ENCODE measurements around the gene CHD8.
"Not testable (repeated sequence)": the region's sequence is repeated elsewhere in the genome, so short reads cannot be mapped to it uniquely, and the experiment has no call there.

Gene CHD8

DNA sequence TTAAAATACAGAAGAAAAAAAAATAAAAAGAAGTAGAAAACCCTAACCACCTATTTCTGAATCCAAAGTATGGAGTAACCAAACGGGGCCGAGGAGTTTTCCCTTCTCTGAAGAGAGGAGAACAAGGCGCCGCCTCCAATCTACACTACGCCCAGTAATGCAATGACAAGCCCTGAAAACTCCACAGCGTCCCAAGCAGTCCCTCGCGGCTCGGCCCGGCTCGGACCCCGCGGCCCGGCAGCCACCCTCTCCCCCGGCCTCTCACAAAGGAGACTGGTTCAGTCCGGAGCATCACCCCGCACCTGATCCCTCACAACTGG, 371 bp downstream of the CHD8 start:
- peaks cover 29% of the 10 kb centered on the region for H3K4me1 ChIP-seq (ENCODE audit: low read depth, poor library complexity, severe bottlenecking)
- TF ChIP-seq, protein P1, sequence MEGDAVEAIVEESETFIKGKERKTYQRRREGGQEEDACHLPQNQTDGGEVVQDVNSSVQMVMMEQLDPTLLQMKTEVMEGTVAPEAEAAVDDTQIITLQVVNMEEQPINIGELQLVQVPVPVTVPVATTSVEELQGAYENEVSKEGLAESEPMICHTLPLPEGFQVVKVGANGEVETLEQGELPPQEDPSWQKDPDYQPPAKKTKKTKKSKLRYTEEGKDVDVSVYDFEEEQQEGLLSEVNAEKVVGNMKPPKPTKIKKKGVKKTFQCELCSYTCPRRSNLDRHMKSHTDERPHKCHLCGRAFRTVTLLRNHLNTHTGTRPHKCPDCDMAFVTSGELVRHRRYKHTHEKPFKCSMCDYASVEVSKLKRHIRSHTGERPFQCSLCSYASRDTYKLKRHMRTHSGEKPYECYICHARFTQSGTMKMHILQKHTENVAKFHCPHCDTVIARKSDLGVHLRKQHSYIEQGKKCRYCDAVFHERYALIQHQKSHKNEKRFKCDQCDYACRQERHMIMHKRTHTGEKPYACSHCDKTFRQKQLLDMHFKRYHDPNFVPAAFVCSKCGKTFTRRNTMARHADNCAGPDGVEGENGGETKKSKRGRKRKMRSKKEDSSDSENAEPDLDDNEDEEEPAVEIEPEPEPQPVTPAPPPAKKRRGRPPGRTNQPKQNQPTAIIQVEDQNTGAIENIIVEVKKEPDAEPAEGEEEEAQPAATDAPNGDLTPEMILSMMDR (conservative IDR thresholded peaks at IDR 0.05; ENCODE audit: low read depth, low read length): no peak
- peak overlapping the region; percentile 66 for H3K9ac ChIP-seq
- peak overlapping the region; percentile 72; the same call in 1 of the 2 replicates for H3K4me2 ChIP-seq
- peak overlapping the region; percentile 65 for H3K27ac ChIP-seq
- H3K27me3 ChIP-seq (ENCODE audit: insufficient read depth, low read depth): no peaks in the 10 kb centered on the region
- peak overlapping the region; percentile 66 for H2AFZ ChIP-seq (ENCODE audit: low read depth)
- H4K20me1 ChIP-seq (ENCODE audit: insufficient read depth): no peaks in the 10 kb centered on the region
- no peak overlapping the region for H3K4me3 ChIP-seq (IDR thresholded peaks at IDR 0.05; ENCODE audit: insufficient read depth, low read depth, low read length)
- H3K36me3 ChIP-seq (ENCODE audit: insufficient read depth): no peaks in the 10 kb centered on the region
- H3K79me2 ChIP-seq (ENCODE audit: insufficient read depth, low read depth): peaks cover 47% of the 10 kb centered on the region

DNA sequence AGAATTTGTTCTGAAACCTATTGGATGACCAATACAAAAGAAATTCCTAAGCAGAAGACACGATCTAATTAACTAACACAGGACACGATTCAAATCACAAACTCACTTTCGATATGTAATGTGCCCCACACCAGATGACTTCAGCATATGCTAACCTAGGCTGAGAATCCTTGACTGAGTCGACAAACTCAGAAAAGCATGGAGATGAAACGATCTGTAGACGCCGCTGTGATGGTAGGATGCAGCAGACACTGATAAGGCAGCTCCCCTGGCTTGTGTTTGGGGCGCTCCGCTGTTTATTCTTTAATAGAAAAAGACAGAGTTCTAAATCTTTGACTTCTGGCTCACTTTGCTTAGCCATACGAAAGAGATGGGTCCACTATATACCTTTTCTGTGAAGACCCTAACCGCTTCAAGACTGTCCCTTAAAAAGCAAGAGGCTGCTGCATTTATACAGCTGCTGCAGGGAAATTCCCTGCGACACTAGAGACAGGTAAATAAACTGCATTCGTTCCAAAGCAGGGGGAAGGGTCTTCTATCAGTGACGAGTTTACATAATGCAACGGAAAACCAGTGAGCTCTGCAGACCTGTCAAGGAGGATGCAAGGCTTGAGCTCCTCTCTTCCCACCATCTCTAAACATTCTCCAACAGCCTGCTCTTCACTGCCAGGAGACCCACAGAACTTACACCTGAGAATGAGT, 929 bp downstream of the CHD8 start:
- Histone ChIP-seq H3K27ac (peak overlapping the region; percentile 65; the same call in 1 of the 2 replicates), H3K4me2 (peak overlapping the region; percentile 72), H2AFZ (ENCODE audit: low read depth) (peak overlapping the region; percentile 66), H3K4me3 (IDR thresholded peaks at IDR 0.05; ENCODE audit: insufficient read depth, low read depth, low read length) (no peak overlapping the region), H3K9ac (peak overlapping the region; percentile 66; the same call in 1 of the 2 replicates), H3K36me3 (ENCODE audit: insufficient read depth) (no peaks in the 10 kb centered on the region), H3K27me3 (ENCODE audit: insufficient read depth, low read depth) (no peaks in the 10 kb centered on the region), H3K4me1 (ENCODE audit: low read depth, poor library complexity, severe bottlenecking) (peaks cover 34% of the 10 kb centered on the region), H4K20me1 (ENCODE audit: insufficient read depth) (no peaks in the 10 kb centered on the region), H3K79me2 (ENCODE audit: insufficient read depth, low read depth) (peaks cover 52% of the 10 kb centered on the region)
- TF ChIP-seq, protein P1 (conservative IDR thresholded peaks at IDR 0.05; ENCODE audit: low read depth, low read length): no peak

DNA sequence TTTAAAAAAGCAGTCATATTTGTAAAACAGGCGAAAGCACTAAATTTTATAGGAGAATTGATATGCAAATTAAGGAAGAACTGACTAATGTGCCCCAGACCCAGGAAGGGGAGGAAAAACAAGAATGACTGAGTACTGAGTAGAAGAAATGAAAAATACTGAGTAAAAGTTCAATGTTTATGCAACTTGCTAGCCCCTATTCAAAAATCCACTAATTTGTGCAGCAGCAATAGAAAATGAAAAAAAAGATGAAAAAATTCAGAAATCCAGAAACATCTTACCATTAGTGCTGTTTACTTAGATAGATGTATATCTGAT, 6.1 kb downstream of the CHD8 start:
- peak overlapping the region; percentile 25; the same call in 1 of the 2 replicates for H3K4me2 ChIP-seq
- no peaks in the 10 kb centered on the region for H3K36me3 ChIP-seq (ENCODE audit: insufficient read depth)

DNA sequence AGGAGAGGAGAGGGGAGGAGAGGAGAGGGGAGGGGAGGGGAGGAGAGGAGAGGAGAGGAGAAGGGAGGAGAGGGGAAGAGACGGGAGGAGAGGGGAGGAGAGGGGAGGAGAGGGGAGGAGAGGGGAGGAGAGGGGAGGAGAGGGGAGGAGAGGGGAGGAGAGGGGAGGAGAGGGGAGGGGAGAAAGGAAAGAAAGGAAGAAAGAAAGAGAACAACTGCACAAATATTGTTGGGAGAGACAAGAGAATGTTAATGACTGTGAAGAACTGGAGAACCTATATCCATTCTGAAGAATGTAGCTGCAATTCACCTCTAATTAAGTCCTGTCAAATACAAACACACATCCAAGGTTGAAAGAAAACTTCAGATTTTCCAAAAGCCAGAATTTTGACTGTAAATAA, 13.3 kb downstream of the CHD8 start:
- not testable (repeated sequence) for H3K27ac ChIP-seq; H3K4me3 ChIP-seq (IDR thresholded peaks at IDR 0.05; ENCODE audit: insufficient read depth, low read depth, low read length); H3K4me2 ChIP-seq; H3K36me3 ChIP-seq (ENCODE audit: insufficient read depth); H3K9ac ChIP-seq; H2AFZ ChIP-seq (ENCODE audit: low read depth); H3K27me3 ChIP-seq (ENCODE audit: insufficient read depth, low read depth); H3K4me1 ChIP-seq (ENCODE audit: low read depth, poor library complexity, severe bottlenecking); H4K20me1 ChIP-seq (ENCODE audit: insufficient read depth)
- peaks cover 20% of the 10 kb centered on the region; the same call in 1 of the 2 replicates for H3K79me2 ChIP-seq (ENCODE audit: insufficient read depth, low read depth)

More for the DNA sequence above, 6.1 kb downstream of the CHD8 start:
- H3K9ac ChIP-seq: no peak overlapping the region
- TF ChIP-seq, protein P1 (conservative IDR thresholded peaks at IDR 0.05; ENCODE audit: low read depth, low read length): no peak
- H4K20me1 ChIP-seq (ENCODE audit: insufficient read depth): no peaks in the 10 kb centered on the region
- peaks cover 83% of the 10 kb centered on the region for H3K79me2 ChIP-seq (ENCODE audit: insufficient read depth, low read depth)
- H3K27ac ChIP-seq: peak overlapping the region; percentile 42; the same call in 1 of the 2 replicates
- no peak overlapping the region for H3K4me3 ChIP-seq (IDR thresholded peaks at IDR 0.05; ENCODE audit: insufficient read depth, low read depth, low read length)
- H3K4me1 ChIP-seq (ENCODE audit: low read depth, poor library complexity, severe bottlenecking): peaks cover 45% of the 10 kb centered on the region
- H2AFZ ChIP-seq (ENCODE audit: low read depth): no peak overlapping the region
- H3K27me3 ChIP-seq (ENCODE audit: insufficient read depth, low read depth): no peaks in the 10 kb centered on the region

DNA sequence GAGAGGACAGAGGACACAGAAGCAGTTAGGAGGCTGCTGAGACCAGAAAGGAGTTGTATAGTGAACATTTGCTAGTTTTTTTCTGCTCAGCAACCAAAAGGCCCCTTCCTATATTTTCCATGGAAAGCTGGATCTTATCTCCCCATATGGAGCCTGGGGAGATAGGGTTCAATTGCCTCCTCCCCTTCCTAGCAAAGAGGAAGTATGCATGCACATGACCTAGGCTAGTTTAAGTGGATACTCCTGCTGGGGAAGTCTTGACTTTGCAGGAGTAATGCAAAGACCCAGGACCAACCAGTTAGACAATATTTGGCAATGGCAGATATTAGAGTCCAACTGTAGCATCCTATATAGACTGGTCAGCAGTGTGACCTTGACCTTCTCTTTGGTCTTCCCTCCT, 15.1 kb downstream of the CHD8 start:
- Histone ChIP-seq H3K4me2 (no peak overlapping the region), H3K79me2 (ENCODE audit: insufficient read depth, low read depth) (peaks cover 9% of the 10 kb centered on the region; the same call in 1 of the 2 replicates), H3K4me1 (ENCODE audit: low read depth, poor library complexity, severe bottlenecking) (no peaks in the 10 kb centered on the region), H3K27me3 (ENCODE audit: insufficient read depth, low read depth) (no peaks in the 10 kb centered on the region), H2AFZ (ENCODE audit: low read depth) (no peak overlapping the region), H3K4me3 (IDR thresholded peaks at IDR 0.05; ENCODE audit: insufficient read depth, low read depth, low read length) (no peak overlapping the region), H3K36me3 (ENCODE audit: insufficient read depth) (no peaks in the 10 kb centered on the region), H3K9ac (no peak overlapping the region), H4K20me1 (ENCODE audit: insufficient read depth) (no peaks in the 10 kb centered on the region), H3K27ac (no peak overlapping the region)
- TF ChIP-seq, protein P1 (conservative IDR thresholded peaks at IDR 0.05; ENCODE audit: low read depth, low read length): no peak

Data from KMS-11 (cell line).